HTR-8/SVneo (cell line): ENCODE measurements around the gene TMPRSS7.
"Not testable (repeated sequence)": the region's sequence is repeated elsewhere in the genome, so short reads cannot be mapped to it uniquely, and the experiment has no call there.

Source experiments
- DNase-seq: peaks from one replicate; pipeline ENCODE4 v3.0.0; 2011; ENCODE audit warnings: low spot score, mixed read lengths; ENCODE audit not compliant: insufficient read length
- FAIRE-seq: peaks from 2 replicates; lab custom pipeline; 2011; peaks lifted over from hg19 to GRCh38; lab: Jason Lieb, UNC

TMPRSS7 gene

GRCh38 chr3:112012205-112012992 is 22.1 kb upstream of the TMPRSS7 start:
- FAIRE-seq (no peak), DNase-seq (no peak)

- peak; percentile 51 for DNase-seq
- no peak for FAIRE-seq
Observed at GRCh38 chr3:112013058-112013783, 21.3 kb upstream of the TMPRSS7 start.

GRCh38 chr3:112013784-112014143 is 20.8 kb upstream of the TMPRSS7 start:
- DNase-seq, result no peak
- FAIRE-seq, result no peak

- DNase-seq (no peak), FAIRE-seq (no peak)
Observed at GRCh38 chr3:112017091-112017490, 17.4 kb upstream of the TMPRSS7 start.

GRCh38 chr3:112018712-112019111 is 15.8 kb upstream of the TMPRSS7 start:
- DNase-seq (no peak), FAIRE-seq (no peak)

- no peak for DNase-seq
- FAIRE-seq, result no peak
Observed at GRCh38 chr3:112019716-112020115, 14.8 kb upstream of the TMPRSS7 start.

GRCh38 chr3:112020674-112021085 is 13.9 kb upstream of the TMPRSS7 start:
- no peak for FAIRE-seq

GRCh38 chr3:112027142-112027541 is 7.4 kb upstream of the TMPRSS7 start:
- FAIRE-seq, result no peak

More at GRCh38 chr3:112020674-112021085, 13.9 kb upstream of the TMPRSS7 start:
- DNase-seq, result no peak

GRCh38 chr3:112027826-112028225 is 6.7 kb upstream of the TMPRSS7 start:
- FAIRE-seq (no peak), DNase-seq (no peak)

More at GRCh38 chr3:112027142-112027541, 7.4 kb upstream of the TMPRSS7 start:
- no peak for DNase-seq

GRCh38 chr3:112030901-112031300 is 3.6 kb upstream of the TMPRSS7 start:
- DNase-seq (no peak), FAIRE-seq (no peak)

GRCh38 chr3:112032098-112032731 is 2.3 kb upstream of the TMPRSS7 start:
- no peak for FAIRE-seq
- no peak for DNase-seq

- DNase-seq (no peak), FAIRE-seq (no peak)
Observed at GRCh38 chr3:112035241-112035640, 705 bp downstream of the TMPRSS7 start.

- not testable (repeated sequence) for FAIRE-seq, DNase-seq
Observed at GRCh38 chr3:112037194-112037593, 2.7 kb downstream of the TMPRSS7 start.

GRCh38 chr3:112038863-112039262 is 4.3 kb downstream of the TMPRSS7 start:
- DNase-seq (no peak), FAIRE-seq (no peak)

GRCh38 chr3:112041321-112041720 is 6.8 kb downstream of the TMPRSS7 start:
- DNase-seq (no peak), FAIRE-seq (no peak)

GRCh38 chr3:112042842-112043280 is 8.3 kb downstream of the TMPRSS7 start:
- DNase-seq (no peak), FAIRE-seq (peak; percentile 75)

GRCh38 chr3:112043621-112044201 is 9.2 kb downstream of the TMPRSS7 start:
- FAIRE-seq, result no peak
- peak; percentile 78 for DNase-seq

GRCh38 chr3:112046599-112046998 is 12.1 kb downstream of the TMPRSS7 start:
- no peak for FAIRE-seq
- DNase-seq, result no peak

- no peak for DNase-seq
- no peak for FAIRE-seq
Observed at GRCh38 chr3:112047264-112047663, 12.7 kb downstream of the TMPRSS7 start.

- DNase-seq (no peak), FAIRE-seq (no peak)
Observed at GRCh38 chr3:112048911-112049310, 14.4 kb downstream of the TMPRSS7 start.

- FAIRE-seq, result no peak
Observed at GRCh38 chr3:112053229-112053628, 18.7 kb downstream of the TMPRSS7 start.

More at GRCh38 chr3:112053229-112053628, 18.7 kb downstream of the TMPRSS7 start:
- DNase-seq, result no peak
